Measurements from ENCODE around the gene ANKRD6.
"Not testable (repeated sequence)": the region's sequence is repeated elsewhere in the genome, so short reads cannot be mapped to it uniquely, and the experiment has no call there.

- not testable (repeated sequence) for TF ChIP-seq CTCF, POLR2A (IDR thresholded peaks at IDR 0.05)
Measured at GRCh38 chr6:89636412-89636811, 203.5 kb downstream of the ANKRD6 start.

Measured in right lobe of liver (tissue), 4 donors.